H1 (cell line): ENCODE measurements around the gene INTS1. TPM values are rescaled to one million over a fixed set of nuclear protein-coding genes. Genes with fewer than 3 reads are reported as not detected.

Experiments used
- CTCF ChIA-PET: fragments of 300-600 bp; sonication (Branson Sonifier 250); formaldehyde crosslinking; loops from one replicate; lab custom pipeline; 2021; ENCODE audit not compliant: partially characterized antibody; lab: Charles Lee
- POLR2A ChIA-PET: fragments of 300-600 bp; sonication (Branson Sonifier 250); formaldehyde crosslinking; loops from one replicate; lab custom pipeline; 2021; ENCODE audit warnings: inconsistent platforms; ENCODE audit not compliant: partially characterized antibody; lab: Charles Lee
- DNase-seq, 2 experiments: peaks; one replicate each; pipeline versions ENCODE4 v3.0.0 to v3.0.0-alpha.2; 2010 to 2022; ENCODE audit warnings: low spot score in 2 of 2, low read depth in 1 of 2, mixed read lengths in 1 of 2
- FAIRE-seq: peaks from 2 replicates; lab custom pipeline; 2011; peaks lifted over from hg19 to GRCh38; lab: Jason Lieb, UNC
- H2AFZ ChIP-seq: 2 replicates; pipeline ENCODE4 v1.8.1; 2012; ENCODE audit warnings: low read length, inconsistent platforms
- H2AK5ac ChIP-seq: 2 replicates; pipeline ENCODE4 v1.6.1; 2013; ENCODE audit warnings: low read depth, low read length
- H2BK120ac ChIP-seq: replicated peaks from 2 replicates; pipeline ENCODE3; 2013; ENCODE audit warnings: low read depth, low read length, inconsistent platforms
- H2BK12ac ChIP-seq: 2 replicates; pipeline ENCODE4 v1.6.1; 2013; ENCODE audit warnings: low read depth, low read length
- H2BK15ac ChIP-seq: 2 replicates; pipeline ENCODE4 v1.6.1; 2013; ENCODE audit warnings: low read length
- H2BK20ac ChIP-seq: 2 replicates; pipeline ENCODE4 v1.6.1; 2013; ENCODE audit warnings: low read length
- H2BK5ac ChIP-seq: 2 replicates; pipeline ENCODE4 v1.6.1; 2013; ENCODE audit warnings: low read depth, low read length
- H3K14ac ChIP-seq: 2 replicates; pipeline ENCODE4 v1.6.1; 2013; ENCODE audit warnings: inconsistent platforms; ENCODE audit not compliant: insufficient read length
- H3K18ac ChIP-seq: 2 replicates; pipeline ENCODE4 v1.6.1; 2013; ENCODE audit warnings: low read length; ENCODE audit errors: extremely low read depth
- H3K23ac ChIP-seq: 2 replicates; pipeline ENCODE4 v1.6.1; 2013; ENCODE audit warnings: inconsistent platforms; ENCODE audit not compliant: insufficient read length
- H3K23me2 ChIP-seq: 2 replicates; pipeline ENCODE4 v1.6.1; 2013; ENCODE audit warnings: low read depth, low read length
- H3K27ac ChIP-seq: 2 replicates; pipeline ENCODE4 v1.6.1; 2011; ENCODE audit warnings: low read depth, low read length, inconsistent platforms
- H3K27me3 ChIP-seq, 4 experiments: replicated peaks in 1 of 4; 1 replicate in 1 of 4; 2 replicates in 3 of 4; pipeline versions ENCODE4 v1.6.1 to v1.8.1; 2011 to 2013; ENCODE audit warnings: low read length in 3 of 4, mild to moderate bottlenecking in 3 of 4, inconsistent platforms in 2 of 4, mixed read lengths in 2 of 4, moderate library complexity in 1 of 4; ENCODE audit not compliant: control insufficient read depth in 3 of 4, insufficient read depth in 3 of 4; ENCODE audit errors: extremely low read depth in 1 of 4
- H3K36me3 ChIP-seq, 4 experiments: 2 replicates each; pipeline versions ENCODE4 v1.6.1 to v1.8.1; 2011 to 2013; ENCODE audit warnings: mild to moderate bottlenecking in 4 of 4, low read length in 3 of 4, moderate library complexity in 2 of 4, control low read depth in 1 of 4, inconsistent platforms in 1 of 4; ENCODE audit not compliant: insufficient read depth in 4 of 4, control insufficient read depth in 2 of 4
- H3K4ac ChIP-seq: replicated peaks from 2 replicates; pipeline ENCODE3; 2013; ENCODE audit warnings: low read length, low read depth, mixed read lengths, inconsistent platforms; ENCODE audit not compliant: insufficient read length
- H3K4me1 ChIP-seq, 4 experiments: replicated peaks in 1 of 4; 1 replicate in 1 of 4; 2 replicates in 3 of 4; pipeline versions ENCODE4 v1.6.1 to v1.8.1; 2011 to 2013; ENCODE audit warnings: low read length in 3 of 4, inconsistent platforms in 2 of 4, mixed read lengths in 1 of 4; ENCODE audit not compliant: insufficient read depth in 4 of 4, control insufficient read depth in 3 of 4
- H3K4me2 ChIP-seq, 2 experiments: 2 replicates each; pipeline versions ENCODE4 v1.6.1 to v1.8.1; 2011 to 2013; ENCODE audit warnings: low read depth in 2 of 2, low read length in 2 of 2, control low read depth in 1 of 2, inconsistent platforms in 1 of 2, mild to moderate bottlenecking in 1 of 2; ENCODE audit not compliant: insufficient read depth in 1 of 2
- H3K4me3 ChIP-seq, 4 experiments: fragments of 200-600, 300-600 bp in 1 of 4; sonication (generic), shearing (Covaris generic), sonication (Bioruptor Twin) in 1 of 4; 2 replicates each; pipeline versions ENCODE4 v1.5.1 to v1.8.1; 2011 to 2016; ENCODE audit warnings: low read length in 4 of 4, low read depth in 3 of 4, control low read depth in 2 of 4, inconsistent platforms in 2 of 4, mild to moderate bottlenecking in 2 of 4, mixed read lengths in 1 of 4, moderate library complexity in 1 of 4; ENCODE audit not compliant: insufficient read depth in 2 of 4; ENCODE audit errors: extremely low read depth in 1 of 4
- H3K56ac ChIP-seq: replicated peaks from 2 replicates; pipeline ENCODE3; 2013; ENCODE audit warnings: low read depth, mild to moderate bottlenecking, mixed read lengths, low read length, inconsistent platforms; ENCODE audit not compliant: insufficient read length
- H3K79me1 ChIP-seq: 2 replicates; pipeline ENCODE4 v1.6.1; 2013; ENCODE audit warnings: low read depth, low read length, control low read depth
- H3K79me2 ChIP-seq, 2 experiments: 2 replicates each; pipeline versions ENCODE4 v1.6.1 to v1.8.1; 2012 to 2013; ENCODE audit warnings: low read length in 2 of 2, mild to moderate bottlenecking in 2 of 2, inconsistent platforms in 1 of 2; ENCODE audit not compliant: insufficient read depth in 2 of 2, control insufficient read depth in 1 of 2
- H3K9ac ChIP-seq, 4 experiments: replicated peaks in 1 of 4; 1 replicate in 1 of 4; 2 replicates in 3 of 4; pipeline versions ENCODE4 v1.6.1 to v1.8.1; 2011 to 2013; ENCODE audit warnings: low read depth in 3 of 4, low read length in 3 of 4, control low read depth in 2 of 4, mild to moderate bottlenecking in 2 of 4, moderate library complexity in 2 of 4, inconsistent platforms in 1 of 4; ENCODE audit errors: extremely low read depth in 1 of 4
- H3K9me3 ChIP-seq, 2 experiments: 2 replicates each; pipeline versions ENCODE4 v1.6.1 to v1.8.1; 2012 to 2013; ENCODE audit warnings: mild to moderate bottlenecking in 2 of 2, moderate library complexity in 2 of 2, control low read depth in 1 of 2, inconsistent platforms in 1 of 2, low read depth in 1 of 2, low read length in 1 of 2, mixed read lengths in 1 of 2; ENCODE audit not compliant: insufficient read depth in 2 of 2
- H4K20me1 ChIP-seq, 2 experiments: replicated peaks in 1 of 2; 2 replicates each; pipeline versions ENCODE3 to v1.8.1; 2011 to 2013; ENCODE audit warnings: inconsistent platforms in 2 of 2, low read length in 2 of 2, mild to moderate bottlenecking in 1 of 2; ENCODE audit not compliant: insufficient read depth in 2 of 2, control insufficient read depth in 1 of 2
- H4K5ac ChIP-seq: 2 replicates; pipeline ENCODE4 v1.6.1; 2013; ENCODE audit warnings: low read length, low read depth, mixed read lengths, inconsistent platforms; ENCODE audit not compliant: insufficient read length
- H4K8ac ChIP-seq: 2 replicates; pipeline ENCODE4 v1.8.0; 2013; ENCODE audit warnings: mild to moderate bottlenecking, moderate library complexity, low read length, inconsistent platforms; ENCODE audit not compliant: insufficient read depth; ENCODE audit errors: extremely low read depth
- H4K91ac ChIP-seq: replicated peaks from 2 replicates; pipeline ENCODE3; 2013; ENCODE audit warnings: low read length, mixed read lengths, inconsistent platforms; ENCODE audit not compliant: insufficient read length
- BCL11A ChIP-seq, 2 experiments: IDR thresholded peaks; one replicate each; pipeline ENCODE4 v1.6.1; 2011; ENCODE audit warnings: low read depth in 2 of 2, low read length in 2 of 2, mild to moderate bottlenecking in 2 of 2
- CBX8 ChIP-seq: fragments of 300-800, 300-1000 bp; sonication (generic); IDR thresholded peaks from 2 replicates; pipeline ENCODE4 v1.7.1; 2016; ENCODE audit warnings: low read depth, low read length, borderline replicate concordance
- FOSL1 ChIP-seq: IDR thresholded peaks from 2 replicates; pipeline ENCODE4 v1.6.1; 2011; ENCODE audit warnings: mild to moderate bottlenecking, low read depth, low read length, moderate library complexity; ENCODE audit not compliant: insufficient read depth
- GABPA ChIP-seq: IDR thresholded peaks from 2 replicates; pipeline ENCODE4 v1.6.1; 2011; ENCODE audit warnings: mild to moderate bottlenecking, low read length, moderate library complexity, borderline replicate concordance; ENCODE audit not compliant: insufficient read depth
- HDAC2 ChIP-seq, 2 experiments: fragments of 300-600 bp in 1 of 2; sonication (generic) in 1 of 2; IDR thresholded peaks; 2 replicates each; pipeline ENCODE4 v1.6.1; 2011 to 2012; ENCODE audit warnings: low read depth in 2 of 2, low read length in 2 of 2, mild to moderate bottlenecking in 2 of 2, moderate library complexity in 2 of 2, borderline replicate concordance in 1 of 2, inconsistent platforms in 1 of 2
- RAD21 ChIP-seq, 2 experiments: IDR thresholded peaks in 1 of 2; conservative IDR thresholded peaks in 1 of 2; 2 replicates each; pipeline ENCODE4 v1.6.1; 2011; ENCODE audit warnings: low read depth in 2 of 2, low read length in 2 of 2, improper control_type of control experiment in 1 of 2, inconsistent platforms in 1 of 2, mild to moderate bottlenecking in 1 of 2, moderate library complexity in 1 of 2
- RXRA ChIP-seq: IDR thresholded peaks from 2 replicates; pipeline ENCODE4 v1.6.1; 2011; ENCODE audit warnings: low read depth, mild to moderate bottlenecking, low read length, moderate library complexity; ENCODE audit not compliant: insufficient read depth
- SP4 ChIP-seq: IDR thresholded peaks from 2 replicates; pipeline ENCODE4 v1.6.1; 2012; ENCODE audit warnings: low read length, inconsistent platforms
- TBP ChIP-seq: IDR thresholded peaks from 2 replicates; pipeline ENCODE4 v1.6.1; 2011; ENCODE audit warnings: low read depth, low read length, improper control_type of control experiment
- TEAD4 ChIP-seq: IDR thresholded peaks from 2 replicates; pipeline ENCODE4 v1.6.1; 2012; ENCODE audit warnings: low read depth, low read length, inconsistent platforms, mixed read lengths
- WGBS, 2 experiments: shearing (Covaris generic) in 1 of 2; methylation state at CpG; one replicate each; pipeline versions ENCODE4 v1.1.6 to v1.1.7; 2013 to 2015; ENCODE audit warnings: low lambda C conversion rate in 2 of 2, mixed read lengths in 2 of 2, inconsistent platforms in 1 of 2, low coverage in 1 of 2, missing lambda C conversion rate in 1 of 2; ENCODE audit not compliant: insufficient replicate concordance in 2 of 2, insufficient coverage in 1 of 2, insufficient read length in 1 of 2; ENCODE audit errors: extremely low coverage in 1 of 2, missing lambda C conversion rate in 1 of 2; 5-methylcytosine and 5-hydroxymethylcytosine counted together
- polyA plus RNA-seq, 7 experiments: library from polyadenylated mRNA; depleted of rRNA in 3 of 7; stranded (reverse) in 5 of 7; unstranded in 2 of 7; fragments of >200 nt in 5 of 7; fragments of 200-250 nt in 2 of 7; gene quantifications; 1 replicate in 5 of 7; 2 replicates in 1 of 7; 4 replicates in 1 of 7; pipeline versions ENCODE4 v1.2.1 to v1.2.3, GENCODE V29; 2011 to 2013; ENCODE audit warnings: missing spikeins in 2 of 7, mixed read lengths in 2 of 7
- total RNA-seq: library from RNA; stranded (reverse); fragmentation: NEBNext Ultra II Directional; extraction: Animal tissue kit (Norgen Biotek cat#: 25700); gene quantifications from 2 replicates; pipeline ENCODE4 v1.2.1, GENCODE V29; 2021
- TF ChIP-seq, protein P1 (sequence below): IDR thresholded peaks from 2 replicates; pipeline ENCODE4 v1.6.1; 2011; ENCODE audit warnings: low read depth, mild to moderate bottlenecking, low read length; ENCODE audit not compliant: insufficient read depth

INTS1 gene
- total and polyA plus RNA-seq, 2 of the 8 experiments (the other 6 are each of a cell fraction or from before 2014, with no cell fraction given), result 76.9 to 104 TPM

DNA sequence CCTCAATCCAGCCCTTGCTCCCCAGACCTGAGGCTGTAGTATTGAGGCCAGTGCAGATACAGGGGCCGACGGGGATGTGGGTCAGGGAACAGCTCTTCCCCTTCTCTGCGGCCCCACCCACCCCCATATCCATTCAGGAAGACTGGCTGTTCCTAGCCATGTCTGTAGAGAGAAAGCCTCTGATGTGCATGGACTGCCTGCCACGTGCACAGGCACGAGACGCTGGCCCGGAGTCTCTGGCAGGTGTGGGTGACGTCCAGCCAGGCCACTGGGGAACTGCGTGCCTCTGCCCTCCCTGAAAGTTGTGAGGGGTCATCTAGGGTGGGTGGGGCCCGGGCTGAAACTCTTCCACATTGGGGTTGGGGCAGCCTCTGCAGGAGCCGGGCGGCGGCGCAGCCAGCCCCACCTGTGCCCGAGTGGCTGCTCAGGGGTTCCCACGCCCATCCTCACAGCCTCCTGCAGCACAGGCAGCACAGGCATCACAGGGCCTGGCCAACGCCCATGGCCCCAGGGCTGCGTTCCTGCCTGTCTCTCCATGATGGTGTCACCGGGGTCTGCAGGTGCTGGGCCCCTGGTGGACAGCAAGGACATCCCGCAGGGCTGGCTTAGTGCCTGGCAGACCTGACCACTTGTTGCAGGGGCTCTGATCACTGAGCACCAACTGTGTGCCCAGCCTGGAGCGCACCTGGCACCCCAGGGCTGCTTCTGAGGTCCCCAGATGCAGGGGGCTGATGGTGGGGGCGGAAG is 72.4 kb downstream of the INTS1 start:
- H3K4me3 ChIP-seq, result no peak overlapping the region

More for the DNA sequence above, 72.4 kb downstream of the INTS1 start:
- POLR2A ChIA-PET, result interaction anchor here (0.8 to 1.2 kb wide), 5 partner anchors 10 to 49 kb away, joined by 3 to 5 read pairs (median 3); no protein-coding TSS in a partner anchor
- no peaks in the 10 kb centered on the region for H3K23me2 ChIP-seq
- CTCF ChIA-PET, result interaction anchor here (0.5 to 4.6 kb wide), 48 partner anchors 9 to 743 kb away, joined by 3 to 62 read pairs (median 4); no protein-coding TSS in a partner anchor
- FAIRE-seq, result no peak
- H4K5ac ChIP-seq, result no peak overlapping the region
- no peak overlapping the region for H4K91ac ChIP-seq
- no peak overlapping the region for H3K27ac ChIP-seq
- no peak for TF ChIP-seq HDAC2 (IDR thresholded peaks at IDR 0.05; ENCODE audit: borderline replicate concordance in 1 of 2, low read depth in 2 of 2, low read length in 2 of 2)
- TF ChIP-seq SP4, result no peak
- no peak for TF ChIP-seq RAD21 (IDR thresholded peaks at IDR 0.05 in 1 of 2, conservative IDR thresholded peaks at IDR 0.05 in 1 of 2; ENCODE audit: low read depth in 2 of 2, low read length in 2 of 2)
- no peak for TF ChIP-seq FOSL1
- no peak for TF ChIP-seq CBX8
- no peak for TF ChIP-seq TBP
- TF ChIP-seq, protein P1, sequence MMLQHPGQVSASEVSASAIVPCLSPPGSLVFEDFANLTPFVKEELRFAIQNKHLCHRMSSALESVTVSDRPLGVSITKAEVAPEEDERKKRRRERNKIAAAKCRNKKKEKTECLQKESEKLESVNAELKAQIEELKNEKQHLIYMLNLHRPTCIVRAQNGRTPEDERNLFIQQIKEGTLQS, result no peak
- no peak for TF ChIP-seq BCL11A (IDR thresholded peaks at IDR 0.05; ENCODE audit: low read depth in 2 of 2, low read length in 2 of 2)
- TF ChIP-seq TEAD4, result no peak
- no peak for TF ChIP-seq GABPA
- no peak for TF ChIP-seq RXRA
- no peak overlapping the region for H2BK12ac ChIP-seq
- H4K20me1 ChIP-seq, result no peaks in the 10 kb centered on the region
- no peaks in the 10 kb centered on the region for H3K79me2 ChIP-seq
- H3K4me2 ChIP-seq, result no peak overlapping the region
- H3K36me3 ChIP-seq, result no peaks in the 10 kb centered on the region
- no peak overlapping the region for H2AFZ ChIP-seq
- no peak overlapping the region for H2BK20ac ChIP-seq
- H3K4ac ChIP-seq, result no peak overlapping the region
- no peaks in the 10 kb centered on the region for H3K9me3 ChIP-seq
- WGBS, 2 experiments, result 86% methylated on average over 13 of the region's 22 CpGs; no CpG with 5 or more reads in 1 of the 2 experiments
- no peaks in the 10 kb centered on the region for H3K27me3 ChIP-seq
- no peak overlapping the region for H3K18ac ChIP-seq
- no peaks in the 10 kb centered on the region for H3K79me1 ChIP-seq
- no peak overlapping the region for H2AK5ac ChIP-seq
- H3K23ac ChIP-seq, result no peak overlapping the region
- H3K14ac ChIP-seq, result no peak overlapping the region
- no peak overlapping the region for H3K56ac ChIP-seq
- H2BK120ac ChIP-seq, result no peak overlapping the region
- H2BK5ac ChIP-seq, result no peak overlapping the region
- no peak overlapping the region for H4K8ac ChIP-seq
- peaks cover 0 to 10% (median 5%) of the 10 kb centered on the region in 4 experiments; a peak in 5 of 7 replicates for H3K4me1 ChIP-seq
- H2BK15ac ChIP-seq, result no peak overlapping the region
- no peak overlapping the region for H3K9ac ChIP-seq
- no peak for DNase-seq
